Measurements from ENCODE around the gene SLC18B1.

GRCh38 chr6:132763269-132763668 is 35.2 kb downstream of the SLC18B1 start:
- no peak for TF ChIP-seq CTCF (conservative IDR thresholded peaks at IDR 0.05; ENCODE audit: low read length)
- no peak for TF ChIP-seq EZH2phosphoT487 (IDR thresholded peaks at IDR 0.05; ENCODE audit: borderline replicate concordance)

All from Loucy (cell line).